ENCODE measurements around the gene CCSER2. TPM values are rescaled to one million over a fixed set of nuclear protein-coding genes. Genes with fewer than 3 reads are reported as not detected.

The CCSER2 gene
- total RNA-seq, 1 experiment from 2014 or later, result 44.1 TPM

DNA sequence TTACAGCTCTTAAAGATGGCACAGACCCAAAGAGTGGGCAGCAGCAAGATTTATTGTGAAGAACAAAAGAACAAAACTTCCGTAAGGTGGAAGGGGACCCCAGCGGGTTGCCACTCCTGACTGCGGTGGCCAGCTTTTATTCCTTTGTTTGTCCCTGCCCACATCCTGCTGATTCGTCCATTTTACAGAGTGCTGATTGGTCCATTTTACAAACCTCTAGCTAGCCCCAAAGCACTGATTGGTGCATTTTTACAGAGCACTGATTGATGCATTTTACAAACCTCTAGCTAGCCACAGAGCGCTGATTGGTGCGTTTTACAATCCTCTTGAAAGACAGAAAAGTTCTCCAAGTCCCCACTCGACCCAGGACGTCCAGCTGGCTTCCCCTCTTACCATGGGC is 16.8 kb upstream of the CCSER2 start:
- Histone ChIP-seq H3K4me3 (ENCODE audit: low read depth, low read length, poor library complexity, severe bottlenecking) (no peak overlapping the region), H3K27me3 (replicated peaks; ENCODE audit: insufficient read depth, low read depth, low read length, poor library complexity) (no peaks in the 10 kb centered on the region), H3K4me1 (ENCODE audit: insufficient read depth, low read length, poor library complexity, severe bottlenecking) (peaks cover 22% of the 10 kb centered on the region), H3K36me3 (ENCODE audit: insufficient read depth, low read length, poor library complexity, severe bottlenecking) (no peaks in the 10 kb centered on the region), H3K9me3 (ENCODE audit: low read depth, low read length, poor library complexity, severe bottlenecking) (no peaks in the 10 kb centered on the region), H3K27ac (ENCODE audit: low read depth, low read length, poor library complexity, severe bottlenecking) (no peak overlapping the region)
- intact Hi-C loops (cut with micrococcal nuclease; ENCODE audit: unreplicated experiment), result no loop called here
- ChIA-PET CTCF (no interaction called here), POLR2A (ENCODE audit: low non-redundant PET) (no interaction called here)
- no TSS peak for BruUV-seq (replicated peaks)
- TF ChIP-seq, protein P1, sequence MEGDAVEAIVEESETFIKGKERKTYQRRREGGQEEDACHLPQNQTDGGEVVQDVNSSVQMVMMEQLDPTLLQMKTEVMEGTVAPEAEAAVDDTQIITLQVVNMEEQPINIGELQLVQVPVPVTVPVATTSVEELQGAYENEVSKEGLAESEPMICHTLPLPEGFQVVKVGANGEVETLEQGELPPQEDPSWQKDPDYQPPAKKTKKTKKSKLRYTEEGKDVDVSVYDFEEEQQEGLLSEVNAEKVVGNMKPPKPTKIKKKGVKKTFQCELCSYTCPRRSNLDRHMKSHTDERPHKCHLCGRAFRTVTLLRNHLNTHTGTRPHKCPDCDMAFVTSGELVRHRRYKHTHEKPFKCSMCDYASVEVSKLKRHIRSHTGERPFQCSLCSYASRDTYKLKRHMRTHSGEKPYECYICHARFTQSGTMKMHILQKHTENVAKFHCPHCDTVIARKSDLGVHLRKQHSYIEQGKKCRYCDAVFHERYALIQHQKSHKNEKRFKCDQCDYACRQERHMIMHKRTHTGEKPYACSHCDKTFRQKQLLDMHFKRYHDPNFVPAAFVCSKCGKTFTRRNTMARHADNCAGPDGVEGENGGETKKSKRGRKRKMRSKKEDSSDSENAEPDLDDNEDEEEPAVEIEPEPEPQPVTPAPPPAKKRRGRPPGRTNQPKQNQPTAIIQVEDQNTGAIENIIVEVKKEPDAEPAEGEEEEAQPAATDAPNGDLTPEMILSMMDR (conservative IDR thresholded peaks at IDR 0.05; ENCODE audit: low read depth, low read length), result no peak
- no peak for TF ChIP-seq EZH2 (IDR thresholded peaks at IDR 0.05; ENCODE audit: borderline replicate concordance, low read depth, low read length, poor library complexity, severe bottlenecking)
- DNase-seq (ENCODE audit: low spot score), result no peak

DNA sequence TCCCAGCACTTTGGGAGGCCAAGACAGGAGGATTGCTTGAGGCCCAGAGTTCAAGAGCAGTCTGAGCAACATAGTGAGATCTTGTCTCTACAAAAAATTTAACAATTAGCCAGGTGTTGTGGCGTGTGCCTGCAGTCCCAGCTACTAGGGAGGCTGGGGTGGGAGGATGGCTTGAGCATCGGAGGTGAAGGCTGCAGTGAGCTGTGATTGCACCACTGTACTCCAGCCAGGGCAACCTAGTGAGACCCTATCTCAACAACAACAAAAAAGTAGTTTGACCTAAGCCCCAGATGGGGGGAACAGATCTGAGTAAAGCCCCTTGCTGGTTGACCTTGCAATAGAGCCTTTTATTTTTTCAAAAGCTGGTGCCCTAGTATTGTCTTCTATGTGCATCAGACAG is 15.6 kb upstream of the CCSER2 start:
- ChIA-PET POLR2A (ENCODE audit: low non-redundant PET) (no interaction called here), CTCF (no interaction called here)
- H3K36me3 ChIP-seq (ENCODE audit: insufficient read depth, low read length, poor library complexity, severe bottlenecking), result no peaks in the 10 kb centered on the region
- no TSS peak for BruUV-seq (replicated peaks)
- TF ChIP-seq, protein P1 (conservative IDR thresholded peaks at IDR 0.05; ENCODE audit: low read depth, low read length), result no peak
- no peak for TF ChIP-seq EZH2 (IDR thresholded peaks at IDR 0.05; ENCODE audit: borderline replicate concordance, low read depth, low read length, poor library complexity, severe bottlenecking)
- no peaks in the 10 kb centered on the region for H3K27me3 ChIP-seq (replicated peaks; ENCODE audit: insufficient read depth, low read depth, low read length, poor library complexity)
- peaks cover 22% of the 10 kb centered on the region for H3K4me1 ChIP-seq (ENCODE audit: insufficient read depth, low read length, poor library complexity, severe bottlenecking)
- H3K9me3 ChIP-seq (ENCODE audit: low read depth, low read length, poor library complexity, severe bottlenecking), result no peaks in the 10 kb centered on the region
- no peak overlapping the region for H3K4me3 ChIP-seq (ENCODE audit: low read depth, low read length, poor library complexity, severe bottlenecking)
- no peak overlapping the region for H3K27ac ChIP-seq (ENCODE audit: low read depth, low read length, poor library complexity, severe bottlenecking)
- DNase-seq (ENCODE audit: low spot score), result no peak
- intact Hi-C loops (cut with micrococcal nuclease; ENCODE audit: unreplicated experiment), result no loop called here

DNA sequence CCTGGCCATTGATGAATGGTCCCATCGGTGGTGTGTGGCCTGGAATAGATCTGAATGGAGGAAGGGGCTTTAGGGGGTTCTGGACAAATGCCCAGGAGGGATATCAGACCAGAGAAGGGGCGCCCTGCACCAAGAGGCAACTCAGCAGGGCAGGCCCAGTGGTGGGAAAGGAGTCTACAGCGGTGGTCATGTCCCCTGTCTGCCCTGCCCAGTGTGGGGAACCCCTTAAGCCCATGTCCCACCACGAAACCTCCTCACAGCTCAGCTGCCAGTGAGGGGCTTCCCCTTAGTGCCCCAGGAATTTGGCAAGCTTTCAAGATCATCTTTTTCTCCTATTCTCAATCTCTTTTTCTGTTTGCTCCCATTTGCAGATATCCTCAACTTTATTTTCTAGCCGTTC is 14.1 kb upstream of the CCSER2 start:
- no TSS peak for BruUV-seq (replicated peaks)
- TF ChIP-seq, protein P1 (conservative IDR thresholded peaks at IDR 0.05; ENCODE audit: low read depth, low read length), result no peak
- TF ChIP-seq EZH2 (IDR thresholded peaks at IDR 0.05; ENCODE audit: borderline replicate concordance, low read depth, low read length, poor library complexity, severe bottlenecking), result no peak
- CTCF ChIA-PET, result no interaction called here
- intact Hi-C loops (cut with micrococcal nuclease; ENCODE audit: unreplicated experiment), result no loop called here
- no peaks in the 10 kb centered on the region for H3K36me3 ChIP-seq (ENCODE audit: insufficient read depth, low read length, poor library complexity, severe bottlenecking)
- peaks cover 10% of the 10 kb centered on the region for H3K4me1 ChIP-seq (ENCODE audit: insufficient read depth, low read length, poor library complexity, severe bottlenecking)
- no peak for DNase-seq (ENCODE audit: low spot score)
- POLR2A ChIA-PET (ENCODE audit: low non-redundant PET), result no interaction called here
- H3K4me3 ChIP-seq (ENCODE audit: low read depth, low read length, poor library complexity, severe bottlenecking), result no peak overlapping the region
- H3K27me3 ChIP-seq (replicated peaks; ENCODE audit: insufficient read depth, low read depth, low read length, poor library complexity), result no peaks in the 10 kb centered on the region
- H3K27ac ChIP-seq (ENCODE audit: low read depth, low read length, poor library complexity, severe bottlenecking), result no peak overlapping the region
- H3K9me3 ChIP-seq (ENCODE audit: low read depth, low read length, poor library complexity, severe bottlenecking), result no peaks in the 10 kb centered on the region

All from A673 (cell line).